AG09309 (cell line): ENCODE measurements around the gene TRIM6.
"Not testable (repeated sequence)": the region's sequence is repeated elsewhere in the genome, so short reads cannot be mapped to it uniquely, and the experiment has no call there.

Experiments used
- DNase-seq: peaks from one replicate; pipeline ENCODE4 v3.0.0-alpha.2; 2010; ENCODE audit warnings: low read depth
- H3K4me3 ChIP-seq: 2 replicates; pipeline ENCODE4 v1.5.1; 2011; ENCODE audit warnings: mild to moderate bottlenecking, low read depth, low read length, moderate library complexity; ENCODE audit not compliant: control insufficient read depth
- TF ChIP-seq, protein P1 (sequence below): IDR thresholded peaks from 2 replicates; pipeline ENCODE4 v1.5.1; 2011; ENCODE audit warnings: mild to moderate bottlenecking, low read depth, low read length, inconsistent platforms; ENCODE audit not compliant: insufficient read depth, control insufficient read depth; ENCODE audit errors: missing control alignments

The TRIM6 gene

GRCh38 chr11:5631417-5631816, 35.0 kb downstream of the TRIM6 start:
- no peak overlapping the region for H3K4me3 ChIP-seq
- TF ChIP-seq, protein P1, sequence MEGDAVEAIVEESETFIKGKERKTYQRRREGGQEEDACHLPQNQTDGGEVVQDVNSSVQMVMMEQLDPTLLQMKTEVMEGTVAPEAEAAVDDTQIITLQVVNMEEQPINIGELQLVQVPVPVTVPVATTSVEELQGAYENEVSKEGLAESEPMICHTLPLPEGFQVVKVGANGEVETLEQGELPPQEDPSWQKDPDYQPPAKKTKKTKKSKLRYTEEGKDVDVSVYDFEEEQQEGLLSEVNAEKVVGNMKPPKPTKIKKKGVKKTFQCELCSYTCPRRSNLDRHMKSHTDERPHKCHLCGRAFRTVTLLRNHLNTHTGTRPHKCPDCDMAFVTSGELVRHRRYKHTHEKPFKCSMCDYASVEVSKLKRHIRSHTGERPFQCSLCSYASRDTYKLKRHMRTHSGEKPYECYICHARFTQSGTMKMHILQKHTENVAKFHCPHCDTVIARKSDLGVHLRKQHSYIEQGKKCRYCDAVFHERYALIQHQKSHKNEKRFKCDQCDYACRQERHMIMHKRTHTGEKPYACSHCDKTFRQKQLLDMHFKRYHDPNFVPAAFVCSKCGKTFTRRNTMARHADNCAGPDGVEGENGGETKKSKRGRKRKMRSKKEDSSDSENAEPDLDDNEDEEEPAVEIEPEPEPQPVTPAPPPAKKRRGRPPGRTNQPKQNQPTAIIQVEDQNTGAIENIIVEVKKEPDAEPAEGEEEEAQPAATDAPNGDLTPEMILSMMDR = no peak
- no peak for DNase-seq

DNA sequence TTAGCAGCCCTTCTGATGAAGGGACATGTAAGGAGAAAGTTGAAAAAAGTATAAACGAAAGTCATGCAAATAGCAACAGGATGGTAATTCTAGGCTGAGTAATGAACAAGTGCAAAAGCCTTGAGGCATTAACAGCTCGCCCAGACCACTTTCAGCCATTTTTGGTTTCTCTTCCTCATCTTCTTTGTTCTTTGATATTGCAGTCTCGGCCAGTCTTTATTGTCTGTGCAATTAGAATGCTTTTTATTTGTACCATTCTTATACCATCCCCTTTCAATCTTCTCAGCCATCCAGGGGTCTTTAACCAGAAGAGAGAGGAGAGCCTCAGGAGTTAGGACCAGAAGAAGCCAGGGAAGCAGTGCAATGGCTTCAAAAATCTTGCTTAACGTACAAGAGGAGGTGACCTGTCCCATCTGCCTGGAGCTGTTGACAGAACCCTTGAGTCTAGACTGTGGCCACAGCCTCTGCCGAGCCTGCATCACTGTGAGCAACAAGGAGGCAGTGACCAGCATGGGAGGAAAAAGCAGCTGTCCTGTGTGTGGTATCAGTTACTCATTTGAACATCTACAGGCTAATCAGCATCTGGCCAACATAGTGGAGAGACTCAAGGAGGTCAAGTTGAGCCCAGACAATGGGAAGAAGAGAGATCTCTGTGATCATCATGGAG, 35.7 kb downstream of the TRIM6 start:
- TF ChIP-seq, protein P1 = no peak
- H3K4me3 ChIP-seq = no peak overlapping the region
- DNase-seq = no peak

- DNase-seq = no peak
- no peak overlapping the region for H3K4me3 ChIP-seq
- TF ChIP-seq, protein P1 = no peak
Measured at GRCh38 chr11:5639953-5640352, 43.5 kb downstream of the TRIM6 start.

DNA sequence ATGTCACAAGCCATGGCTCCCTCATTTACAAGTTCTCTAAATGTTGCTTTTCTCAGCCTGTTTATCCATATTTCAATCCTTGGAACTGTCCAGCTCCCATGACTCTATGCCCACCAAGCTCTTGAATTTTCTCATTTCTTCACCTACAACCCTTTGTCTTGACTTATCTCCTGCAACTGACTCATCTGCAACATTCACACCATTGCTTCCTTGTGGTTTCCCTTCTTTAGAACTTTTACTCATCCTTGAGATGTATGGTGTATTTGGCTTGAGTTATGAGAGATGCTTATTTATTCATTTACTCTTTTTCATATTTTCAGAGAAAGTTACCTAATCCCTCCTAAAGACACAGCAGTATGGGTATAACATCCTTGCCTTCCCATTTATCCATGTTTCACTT, 47.1 kb downstream of the TRIM6 start:
- TF ChIP-seq, protein P1 = no peak
- no peak overlapping the region for H3K4me3 ChIP-seq
- no peak for DNase-seq

DNA sequence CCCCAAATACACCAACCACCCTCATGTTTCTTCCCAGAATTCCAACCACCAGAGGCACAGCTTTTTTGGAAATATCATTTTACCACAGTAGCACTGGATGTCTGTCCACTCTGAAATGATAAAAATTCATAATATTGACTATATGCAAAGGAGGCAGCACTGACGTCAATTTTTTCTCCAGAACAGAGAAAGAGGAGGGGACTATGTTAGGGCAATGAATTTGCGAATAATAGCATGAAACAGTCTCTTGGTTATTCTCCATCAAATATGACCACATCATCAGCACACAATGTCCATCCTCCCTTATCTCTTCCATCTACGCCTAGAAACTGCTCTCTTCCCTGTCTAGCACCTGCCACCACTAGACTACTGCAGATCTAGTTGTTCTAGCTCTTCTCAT, 49.7 kb downstream of the TRIM6 start:
- H3K4me3 ChIP-seq = no peak overlapping the region
- TF ChIP-seq, protein P1 = no peak
- DNase-seq = no peak

DNA sequence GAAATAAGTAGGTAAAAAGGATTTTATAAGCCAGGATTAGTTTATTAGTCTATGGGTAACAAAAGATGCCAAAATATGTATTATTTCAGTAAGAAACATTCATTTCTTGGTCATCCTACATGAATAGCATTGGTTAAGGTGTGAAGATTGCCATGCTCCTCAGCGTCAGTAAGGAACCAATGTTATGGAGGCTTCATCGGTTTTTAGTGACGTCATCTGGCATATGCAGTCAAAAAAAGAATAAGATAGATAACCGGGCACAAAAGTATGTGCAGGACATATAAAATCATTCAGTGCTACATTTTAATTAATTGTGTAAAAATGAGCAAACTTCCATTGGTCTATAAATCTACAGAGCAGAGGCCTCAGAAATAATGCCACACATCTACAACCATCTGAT, 59.0 kb downstream of the TRIM6 start:
- no peak for DNase-seq
- H3K4me3 ChIP-seq = no peak overlapping the region
- TF ChIP-seq, protein P1 = no peak

GRCh38 chr11:5656956-5657355, 60.5 kb downstream of the TRIM6 start:
- not testable (repeated sequence) for H3K4me3 ChIP-seq, DNase-seq
